K562 (cell line): Measurements from ENCODE around the gene TRIP12. TPM values are rescaled to one million over a fixed set of nuclear protein-coding genes. Genes with fewer than 3 reads are reported as not detected.

Experiments used
- ATF6 ChIP-seq: sonication (generic); formaldehyde crosslinking; IDR thresholded peaks from 2 replicates; pipeline ENCODE4 v1.4.0; 2020; ENCODE audit warnings: mild to moderate bottlenecking, missing genetic modification reagents
- ESRRB ChIP-seq: fragments of 250-450 bp; sonication (Bioruptor Pico); IDR thresholded peaks from 2 replicates; pipeline ENCODE4 v1.5.0; 2020; ENCODE audit warnings: mild to moderate bottlenecking, moderate library complexity, borderline replicate concordance
- HDAC3 ChIP-seq: fragments of 450-650 bp; IDR thresholded peaks from 2 replicates; pipeline ENCODE4 v1.6.1; 2018; ENCODE audit warnings: borderline replicate concordance, mild to moderate bottlenecking, moderate library complexity; ENCODE audit not compliant: partially characterized antibody
- MCM2 ChIP-seq: fragments of 450-650 bp; IDR thresholded peaks from 2 replicates; pipeline ENCODE4 v1.6.1; 2017; ENCODE audit warnings: low read depth, mild to moderate bottlenecking
- NCOA4 ChIP-seq: fragments of 450-650 bp; IDR thresholded peaks from 2 replicates; pipeline ENCODE4 v1.6.1; 2018; ENCODE audit warnings: mild to moderate bottlenecking; ENCODE audit not compliant: partially characterized antibody
- PATZ1 ChIP-seq: fragments of 250-450 bp; sonication (Bioruptor Pico); IDR thresholded peaks from 2 replicates; pipeline ENCODE4 v1.5.0; 2020; ENCODE audit warnings: mild to moderate bottlenecking, borderline replicate concordance
- POLR3G ChIP-seq: IDR thresholded peaks from 2 replicates; pipeline ENCODE4 v1.6.1; 2011; ENCODE audit not compliant: insufficient read length, insufficient replicate concordance; ENCODE audit errors: extremely low read depth
- RERE ChIP-seq: sonication (generic); formaldehyde crosslinking; IDR thresholded peaks from 2 replicates; pipeline ENCODE4 v1.8.0; 2023; ENCODE audit warnings: missing genetic modification reagents, mild to moderate bottlenecking, borderline replicate concordance
- ZBED1 ChIP-seq: IDR thresholded peaks from 2 replicates; pipeline ENCODE4 v1.6.1; 2014
- ZNF124 ChIP-seq: sonication (generic); formaldehyde crosslinking; IDR thresholded peaks from 2 replicates; pipeline ENCODE4 v1.8.1; 2022; ENCODE audit warnings: missing genetic modification reagents
- ZNF146 ChIP-seq: IDR thresholded peaks from one replicate; pipeline ENCODE4 v1.6.1; 2018; ENCODE audit warnings: missing compliant biosample characterization; ENCODE audit not compliant: unreplicated experiment
- ZNF280A ChIP-seq: fragments of 450-650 bp; IDR thresholded peaks from 2 replicates; pipeline ENCODE4 v1.6.1; 2018; ENCODE audit warnings: mild to moderate bottlenecking, low read depth; ENCODE audit not compliant: partially characterized antibody
- ZNF449 ChIP-seq: fragments of 250-450 bp; sonication (Bioruptor Pico); IDR thresholded peaks from 2 replicates; pipeline ENCODE4 v1.8.0; 2022; ENCODE audit warnings: moderate library complexity, mild to moderate bottlenecking, inconsistent platforms
- ZNF766 ChIP-seq: fragments of 200-800 bp; sonication (Bioruptor generic); conservative IDR thresholded peaks from 2 replicates; pipeline ENCODE4 v1.6.1; 2016; ENCODE audit warnings: missing genetic modification characterization, missing compliant biosample characterization
- ZSCAN32 ChIP-seq: fragments of 450-650 bp; formaldehyde crosslinking; IDR thresholded peaks from 2 replicates; pipeline ENCODE4 v1.4.0; 2020; ENCODE audit warnings: mild to moderate bottlenecking, moderate library complexity
- polyA plus RNA-seq, 8 experiments: library from polyadenylated mRNA; depleted of rRNA in 4 of 8; stranded (reverse) in 5 of 8; unstranded in 3 of 8; fragments of >200 nt; fragmentation: Nextera tagmentation in 2 of 8; fragmentation: Illumina TruSeq in 1 of 8; extraction: Ambion mirVana in 2 of 8; extraction: Trizol in 1 of 8; gene quantifications; 2 replicates each; pipeline versions ENCODE4 v1.2.1 to v1.2.3, GENCODE V29; 2011 to 2014; ENCODE audit warnings: inconsistent platforms in 1 of 8, missing spikeins in 1 of 8
- total RNA-seq, 7 experiments: library from RNA; depleted of rRNA in 6 of 7; stranded (reverse); fragments of >200 nt in 6 of 7; fragmentation: Illumina TruSeq in 2 of 7; extraction: Trizol in 2 of 7; gene quantifications; 2 replicates each; pipeline versions ENCODE4 v1.2.1 to v1.2.3, GENCODE V29; 2011 to 2021; ENCODE audit warnings: low replicate concordance in 1 of 7

Gene TRIP12
- total and polyA plus RNA-seq, 9 of the 15 experiments (the other 6 are each of a cell fraction or from before 2014, with no cell fraction given): 15.2 to 131 (median 80.1) TPM

GRCh38 chr2:229921892-229922448 is at the start of gene TRIP12 (continued):
- TF ChIP-seq ZNF766 (no peak), MCM2 (no peak), ZBED1 (no peak), ATF6 (CRISPR knock-in tag) (no peak), ZNF146 (CRISPR knock-in tag) (no peak), HDAC3 (no peak), NCOA4 (no peak), ZNF280A (no peak), ZSCAN32 (CRISPR knock-in tag) (no peak), PATZ1 (CRISPR knock-in tag) (no peak), ZNF449 (CRISPR knock-in tag) (no peak), RERE (no peak), POLR3G (no peak), ZNF124 (no peak), ESRRB (CRISPR knock-in tag) (no peak)
